K562 (cell line): ENCODE data around the gene GPR153. TPM values are rescaled to one million over a fixed set of nuclear protein-coding genes. Genes with fewer than 3 reads are reported as not detected.
"Not testable (repeated sequence)": the region's sequence is repeated elsewhere in the genome, so short reads cannot be mapped to it uniquely, and the experiment has no call there.

ENCODE experiments used
- ATAC-seq: fragments of 200-7000 bp; cut with Tn5 transposase; 3 replicates; pipeline ENCODE4 v1.9.1; 2020; ENCODE audit warnings: moderate library complexity
- BruUV-seq: library from RNA; stranded (reverse); fragments of 400-500 nt; replicated peaks from 2 replicates; lab custom pipeline; 2021; lab: Mats Ljungman, UMichigan
- CTCF ChIA-PET: fragments of 300-600 bp; formaldehyde crosslinking; extraction: SDS; loops from one replicate; lab custom pipeline; 2021; ENCODE audit warnings: low intra/inter-chr PET ratio; lab: Yijun Ruan, JAX
- POLR2A ChIA-PET: fragments of 300-600, 350-650 bp; sonication (Branson Sonifier 250); formaldehyde crosslinking; extraction: SDS; loops from one replicate; lab custom pipeline; 2021; ENCODE audit warnings: antibody characterized with exemption, inconsistent platforms; lab: Yijun Ruan, JAX
- DNase-seq, 4 experiments: peaks; one replicate each; pipeline versions ENCODE4 v3.0.0 to v3.0.0-alpha.2; 2011 to 2018; ENCODE audit warnings: low spot score in 3 of 4, mixed read lengths in 3 of 4; ENCODE audit errors: extremely low read depth in 1 of 4
- FAIRE-seq: peaks from 2 replicates; lab custom pipeline; 2011; peaks lifted over from hg19 to GRCh38; lab: Jason Lieb, UNC
- H2AFZ ChIP-seq: 2 replicates; pipeline ENCODE4 v1.6.0; 2011; ENCODE audit warnings: low read depth, low read length, control low read depth, inconsistent platforms
- H3K27ac ChIP-seq: fragments of 200-600 bp; 3 replicates; pipeline ENCODE4 v1.8.0; 2011; ENCODE audit warnings: low read depth, mild to moderate bottlenecking, control low read depth, inconsistent platforms, low read length, moderate library complexity, mixed read lengths; ENCODE audit errors: extremely low read depth
- H3K27me3 ChIP-seq, 2 experiments: fragments of 300-600 bp in 1 of 2; 2 replicates in 1 of 2; 3 replicates in 1 of 2; pipeline versions ENCODE4 v1.6.0 to v1.8.0; 2011; ENCODE audit warnings: inconsistent platforms in 2 of 2, low read length in 2 of 2, mild to moderate bottlenecking in 1 of 2, mixed read lengths in 1 of 2, moderate library complexity in 1 of 2; ENCODE audit not compliant: control insufficient read depth in 2 of 2, insufficient read depth in 2 of 2
- H3K36me3 ChIP-seq: fragments of 300-600 bp; 3 replicates; pipeline ENCODE4 v1.8.0; 2011; ENCODE audit warnings: mild to moderate bottlenecking, low read length, inconsistent platforms; ENCODE audit not compliant: control insufficient read depth, insufficient read depth
- H3K4me1 ChIP-seq, 2 experiments: fragments of 200-600 bp in 1 of 2; replicated peaks in 1 of 2; 2 replicates in 1 of 2; 3 replicates in 1 of 2; pipeline versions ENCODE4 v1.5.1 to v1.8.0; 2011; ENCODE audit warnings: inconsistent platforms in 2 of 2, low read length in 2 of 2, mild to moderate bottlenecking in 1 of 2, mixed read lengths in 1 of 2, moderate library complexity in 1 of 2; ENCODE audit not compliant: control insufficient read depth in 2 of 2, insufficient read depth in 2 of 2
- H3K4me2 ChIP-seq: 2 replicates; pipeline ENCODE4 v1.6.1; 2011; ENCODE audit warnings: low read length, control low read depth, inconsistent platforms, mixed read lengths; ENCODE audit not compliant: insufficient read depth
- H3K4me3 ChIP-seq: fragments of 200-600 bp; sonication (generic), shearing (Covaris generic); 2 replicates; pipeline ENCODE4 v1.5.1; 2016; ENCODE audit warnings: control low read depth, inconsistent platforms
- H3K79me2 ChIP-seq: fragments of 200-600 bp; 3 replicates; pipeline ENCODE4 v1.8.0; 2011; ENCODE audit warnings: low read length, inconsistent platforms; ENCODE audit not compliant: control insufficient read depth, insufficient read depth
- H3K9ac ChIP-seq, 2 experiments: 2 replicates each; pipeline versions ENCODE4 v1.6.0 to v1.6.1; 2011; ENCODE audit warnings: low read depth in 2 of 2, low read length in 2 of 2, control low read depth in 1 of 2, inconsistent platforms in 1 of 2, mild to moderate bottlenecking in 1 of 2, mixed read lengths in 1 of 2; ENCODE audit not compliant: insufficient read depth in 1 of 2
- H3K9me1 ChIP-seq: one replicate; pipeline ENCODE4 v1.6.0; 2011; ENCODE audit warnings: inconsistent platforms, mild to moderate bottlenecking, low read length, moderate library complexity; ENCODE audit not compliant: control insufficient read depth, insufficient read depth
- H3K9me3 ChIP-seq: replicated peaks from 2 replicates; pipeline ENCODE4 v1.5.1; 2011; ENCODE audit warnings: low read depth, low read length, inconsistent platforms; ENCODE audit not compliant: control insufficient read depth, insufficient read depth
- H4K20me1 ChIP-seq: replicated peaks from 2 replicates; pipeline ENCODE4 v1.6.1; 2011; ENCODE audit warnings: low read length, inconsistent platforms, mixed read lengths; ENCODE audit not compliant: control insufficient read depth, insufficient read depth
- CEBPB ChIP-seq: fragments of 450-650 bp; IDR thresholded peaks from 2 replicates; pipeline ENCODE4 v1.6.1; 2016; ENCODE audit warnings: missing genetic modification characterization, missing compliant biosample characterization
- DLX4 ChIP-seq: fragments of 250-450 bp; sonication (Bioruptor Pico); IDR thresholded peaks from 2 replicates; pipeline ENCODE4 v1.6.1; 2021; ENCODE audit warnings: mild to moderate bottlenecking
- EP300 ChIP-seq: IDR thresholded peaks from 2 replicates; pipeline ENCODE4 v1.6.1; 2012; ENCODE audit warnings: low read length, improper control_type of control experiment
- MBD2 ChIP-seq: sonication (generic); IDR thresholded peaks from 2 replicates; pipeline ENCODE4 v1.6.1; 2016; ENCODE audit warnings: low read depth, borderline replicate concordance
- POLR2G ChIP-seq: fragments of 200-400 bp; formaldehyde crosslinking; IDR thresholded peaks from 2 replicates; pipeline ENCODE4 v1.6.1; 2017; ENCODE audit warnings: low read depth, mild to moderate bottlenecking, antibody characterized with exemption, low read length, moderate library complexity
- WGBS: fragments of 100-300 bp; shearing (Covaris generic); methylation state at CpG from one replicate; pipeline ENCODE4 v1.1.6; 2016; ENCODE audit warnings: low coverage, mixed read lengths; ENCODE audit not compliant: insufficient coverage; ENCODE audit errors: missing lambda C conversion rate; 5-methylcytosine and 5-hydroxymethylcytosine counted together
- in situ Hi-C: fragments of 300-500 bp; cut with MboI; formaldehyde crosslinking; loops from 4 replicates; pipeline ENCODE4 v1.15.0; 2018; ENCODE audit warnings: inconsistent platforms, mixed read lengths
- intact Hi-C: fragments of 100-400 bp; cut with micrococcal nuclease; formaldehyde crosslinking; loops from 2 replicates; pipeline ENCODE4 v1.14.2; 2022
- polyA plus RNA-seq, 8 experiments: library from polyadenylated mRNA; depleted of rRNA in 4 of 8; stranded (reverse) in 5 of 8; unstranded in 3 of 8; fragments of >200 nt; fragmentation: Nextera tagmentation in 2 of 8; fragmentation: Illumina TruSeq in 1 of 8; extraction: Ambion mirVana in 2 of 8; extraction: Trizol in 1 of 8; gene quantifications; 2 replicates each; pipeline versions ENCODE4 v1.2.1 to v1.2.3, GENCODE V29; 2011 to 2014; ENCODE audit warnings: inconsistent platforms in 1 of 8, missing spikeins in 1 of 8
- total RNA-seq, 7 experiments: library from RNA; depleted of rRNA in 6 of 7; stranded (reverse); fragments of >200 nt in 6 of 7; fragmentation: Illumina TruSeq in 2 of 7; extraction: Trizol in 2 of 7; gene quantifications; 2 replicates each; pipeline versions ENCODE4 v1.2.1 to v1.2.3, GENCODE V29; 2011 to 2021; ENCODE audit warnings: low replicate concordance in 1 of 7

GPR153 gene
- total and polyA plus RNA-seq, 9 of the 15 experiments (the other 6 are each of a cell fraction or from before 2014, with no cell fraction given): 0.01 to 1.5 (median 0.51) TPM

GRCh38 chr1:6220236-6220635 lies 40.7 kb downstream of the GPR153 start:
- Histone ChIP-seq H3K9me1 (no peaks in the 10 kb centered on the region), H3K4me3 (no peak overlapping the region), H3K27ac (no peak overlapping the region), H3K36me3 (peaks cover 63% of the 10 kb centered on the region; the same call in 2 of the 3 replicates), H3K4me2 (no peak overlapping the region), H4K20me1 (0 out of 2 replicates have a peak, but pooled peaks cover 2% of the 10 kb centered on the region), H3K9me3 (no peaks in the 10 kb centered on the region), H2AFZ (no peak overlapping the region), H3K4me1 (peaks cover 0 to 6% of the 10 kb centered on the region in 2 experiments; a peak in 2 of 5 replicates), H3K79me2 (no peaks in the 10 kb centered on the region), H3K27me3 (no peaks in the 10 kb centered on the region), H3K9ac (no peak overlapping the region)
- intact Hi-C loops (no loop called here), in situ Hi-C loops (no loop called here)
- no peak for FAIRE-seq
- no peak for DNase-seq
- 85% methylated on average over 8 of the region's 8 CpGs for WGBS
- ATAC-seq: no peak
- TF ChIP-seq EP300 (no peak), MBD2 (no peak), DLX4 (CRISPR knock-in tag) (no peak)
- ChIA-PET POLR2A (interaction anchor here (0.9 to 2.5 kb wide), 5 partner anchors 10 to 64 kb away, joined by 3 to 9 read pairs (median 6); partner anchors contain the start of gene ICMT), CTCF (no interaction called here)
- BruUV-seq: no TSS peak

GRCh38 chr1:6219641-6220040 lies 41.3 kb downstream of the GPR153 start:
- CTCF ChIA-PET, H3K27ac ChIP-seq: not testable (repeated sequence)

More at GRCh38 chr1:6219641-6220040, 41.3 kb downstream of the GPR153 start:
- H3K36me3 ChIP-seq: peaks cover 57% of the 10 kb centered on the region; the same call in 2 of the 3 replicates
- in situ Hi-C loops, H4K20me1 ChIP-seq, H3K9me1 ChIP-seq, H3K4me1 ChIP-seq, intact Hi-C loops, H3K4me3 ChIP-seq, ATAC-seq, H3K4me2 ChIP-seq, H3K79me2 ChIP-seq, DNase-seq, H2AFZ ChIP-seq, BruUV-seq, H3K27me3 ChIP-seq, H3K9me3 ChIP-seq, FAIRE-seq, H3K9ac ChIP-seq: not testable (repeated sequence)
- POLR2A ChIA-PET: interaction anchor here (0.9 kb wide), 1 partner anchor 8 kb away, joined by 3 read pairs; no protein-coding TSS in a partner anchor
- 74% methylated on average over 11 of the region's 11 CpGs for WGBS
- TF ChIP-seq POLR2G (0 out of 2 replicates have a peak, but pooled peaks have one; percentile 25), CEBPB (tag) (peak; percentile 30; the same call in 1 of the 2 replicates)
